RPMI7951 (cell line): ENCODE measurements around the gene CDK5RAP3. TPM values are rescaled to one million over a fixed set of nuclear protein-coding genes. Genes with fewer than 3 reads are reported as not detected.

ENCODE experiments used
- DNase-seq: peaks from one replicate; pipeline ENCODE4 v3.0.0-alpha.2; 2012; ENCODE audit warnings: low read depth
- total RNA-seq: library from RNA; depleted of rRNA; stranded (reverse); fragments of >200 nt; shearing (Covaris generic); gene quantifications from 2 replicates; pipeline ENCODE4 v1.2.3, GENCODE V29; 2014

CDK5RAP3 gene
- total RNA-seq, 1 experiment from 2014 or later = 41.6 TPM

GRCh38 chr17:47949197-47949759, 21.6 kb upstream of the CDK5RAP3 start:
- peak; percentile 72 for DNase-seq

DNA sequence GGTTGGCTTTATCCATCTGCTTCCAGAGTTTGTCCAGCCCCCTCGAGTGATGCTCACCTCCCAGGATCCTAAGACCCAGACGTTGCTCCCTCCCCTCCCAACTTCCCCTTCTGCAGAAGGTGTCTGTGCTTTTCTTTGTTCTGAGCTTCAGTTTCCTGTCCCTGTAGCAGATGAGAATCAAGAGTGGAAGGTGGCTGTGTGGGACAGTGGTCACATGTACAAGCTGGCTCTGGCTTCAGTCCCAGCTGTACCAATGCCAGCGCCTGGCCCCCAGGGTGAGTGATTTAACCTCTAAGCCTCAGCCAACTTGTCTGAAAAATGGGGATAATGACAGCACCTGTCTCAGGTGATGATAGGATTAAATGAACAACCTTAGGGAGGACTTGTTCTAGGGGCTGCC, 21.0 kb upstream of the CDK5RAP3 start:
- DNase-seq = no peak

GRCh38 chr17:47950448-47950847, 20.5 kb upstream of the CDK5RAP3 start:
- no peak for DNase-seq

- DNase-seq = no peak
Observed at GRCh38 chr17:47952171-47953021, 18.5 kb upstream of the CDK5RAP3 start.

DNA sequence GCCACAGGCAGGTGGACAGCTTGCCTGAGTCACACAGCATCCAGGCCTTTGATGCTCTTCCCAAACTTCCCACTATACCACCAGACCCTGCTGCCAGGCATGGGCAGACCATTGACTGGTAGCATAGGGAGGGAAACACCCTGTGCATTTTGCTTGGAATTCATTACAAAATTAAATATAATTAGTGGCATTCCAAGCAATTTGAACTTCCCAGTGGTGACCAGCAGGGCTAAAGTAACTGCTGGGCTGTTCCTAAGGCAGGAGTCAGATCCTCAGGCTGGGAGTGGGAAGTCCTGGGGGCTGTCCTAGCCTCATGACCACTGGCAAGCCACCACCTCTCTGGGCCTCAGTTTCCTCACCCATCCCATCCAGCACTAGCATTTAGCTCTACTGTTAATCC, 17.0 kb upstream of the CDK5RAP3 start:
- no peak for DNase-seq

GRCh38 chr17:47955497-47956461, 15.1 kb upstream of the CDK5RAP3 start:
- no peak for DNase-seq

DNA sequence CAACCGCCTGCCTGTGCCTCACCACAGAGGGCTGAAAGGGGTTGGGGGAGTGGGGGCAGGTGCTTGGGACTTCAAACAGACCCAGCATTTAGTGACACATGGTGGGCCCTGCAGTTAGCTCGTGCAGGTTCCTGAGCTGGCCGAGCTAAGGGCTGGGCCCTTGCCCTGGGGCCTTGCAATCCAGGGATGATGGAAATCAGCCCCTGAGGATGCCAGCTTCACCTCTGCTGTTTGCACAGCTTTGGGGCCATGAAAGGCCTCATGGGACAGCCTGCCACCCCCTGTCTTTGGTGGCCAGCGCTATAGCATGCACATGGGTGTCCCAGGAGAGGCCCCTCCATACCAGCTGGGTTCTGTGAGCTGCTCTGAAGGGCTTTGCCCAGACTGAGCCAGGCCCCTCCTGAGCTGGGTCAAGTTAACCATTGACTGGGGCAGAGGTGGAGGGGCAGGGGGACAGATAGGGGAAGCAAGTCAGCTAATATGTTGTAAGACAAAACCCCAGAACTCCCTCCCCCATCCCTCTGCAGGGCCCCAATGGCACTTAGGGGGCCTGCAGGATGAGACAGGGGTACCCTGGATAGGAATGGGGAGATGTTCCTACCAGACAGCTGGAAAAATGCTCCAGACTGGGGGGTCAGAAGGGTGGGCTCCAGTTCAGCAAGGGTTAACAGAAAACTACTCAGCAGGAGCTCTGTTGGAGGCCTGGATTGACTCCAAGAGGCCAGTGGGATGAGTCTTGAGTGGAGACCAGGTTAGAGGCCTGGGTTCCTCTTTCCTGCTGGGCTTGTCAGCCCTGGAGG, 13.9 kb upstream of the CDK5RAP3 start:
- no peak for DNase-seq

- no peak for DNase-seq
Observed at GRCh38 chr17:47957591-47958490, 13.1 kb upstream of the CDK5RAP3 start, which contains the start of gene PRR15L. Gene PRR15L (minus strand): TSS chr17:47957883. CDS start chr17:47953234, 4,649 bp downstream.

GRCh38 chr17:47959825-47960655, 10.9 kb upstream of the CDK5RAP3 start:
- DNase-seq = no peak

DNA sequence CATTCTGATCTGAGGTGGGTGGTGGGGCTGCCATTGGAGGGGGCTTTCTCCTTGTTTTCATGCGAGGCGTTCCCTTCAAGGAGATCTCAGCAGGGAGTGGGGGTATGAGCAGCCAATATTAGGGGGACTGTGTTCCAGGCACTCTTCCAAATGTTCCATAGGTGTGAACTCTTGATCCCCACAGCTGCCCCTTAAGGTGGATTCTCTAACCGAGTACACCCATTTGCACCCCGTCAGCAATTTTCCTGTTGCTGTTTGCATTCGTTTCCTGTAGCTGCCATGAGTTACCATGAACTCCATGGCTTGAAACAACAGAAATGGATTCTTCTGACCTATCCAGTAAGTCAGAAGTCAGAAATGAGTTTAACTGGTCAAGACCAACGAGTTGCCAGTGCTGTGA, 9.5 kb upstream of the CDK5RAP3 start:
- DNase-seq = no peak

DNA sequence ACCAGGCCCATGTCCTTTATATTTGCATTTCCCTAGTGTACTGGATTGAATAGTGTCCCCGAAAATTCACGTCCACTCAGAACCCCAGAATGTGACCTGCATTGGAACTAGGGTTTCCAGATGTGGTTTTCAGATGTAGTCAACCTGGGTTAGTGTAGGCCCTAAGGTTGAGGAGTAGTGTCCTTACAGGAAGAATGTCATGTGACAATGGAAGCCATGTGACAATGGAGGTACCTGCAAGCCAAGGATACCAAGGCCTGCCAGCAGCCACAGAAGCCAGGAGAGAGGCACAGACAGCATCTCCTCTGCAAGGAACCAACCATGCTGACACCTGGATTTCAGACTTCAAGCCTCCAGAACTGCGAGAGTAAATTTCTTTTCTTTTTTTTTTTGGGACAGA, 8.0 kb upstream of the CDK5RAP3 start:
- DNase-seq = no peak

DNA sequence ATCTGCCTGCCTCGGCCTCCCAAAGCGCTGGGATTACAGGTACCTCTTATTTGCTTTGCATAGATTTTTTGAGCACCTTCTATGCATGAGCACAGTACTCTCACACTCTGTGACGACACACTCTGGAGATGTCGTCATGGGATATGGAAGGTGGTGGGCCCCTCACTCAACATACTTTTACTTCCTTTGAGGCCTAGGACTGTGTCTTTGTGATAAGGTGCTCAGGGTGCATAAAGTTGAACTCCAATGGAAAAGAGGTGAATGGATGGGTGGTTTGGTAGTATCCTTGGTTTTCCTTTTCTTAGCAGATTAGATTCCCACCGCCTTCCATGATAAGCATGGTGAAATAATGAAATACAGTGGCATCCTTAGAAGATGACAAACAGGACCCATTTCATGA, 6.1 kb upstream of the CDK5RAP3 start:
- no peak for DNase-seq

GRCh38 chr17:47966079-47966519, 4.8 kb upstream of the CDK5RAP3 start:
- DNase-seq = no peak

DNA sequence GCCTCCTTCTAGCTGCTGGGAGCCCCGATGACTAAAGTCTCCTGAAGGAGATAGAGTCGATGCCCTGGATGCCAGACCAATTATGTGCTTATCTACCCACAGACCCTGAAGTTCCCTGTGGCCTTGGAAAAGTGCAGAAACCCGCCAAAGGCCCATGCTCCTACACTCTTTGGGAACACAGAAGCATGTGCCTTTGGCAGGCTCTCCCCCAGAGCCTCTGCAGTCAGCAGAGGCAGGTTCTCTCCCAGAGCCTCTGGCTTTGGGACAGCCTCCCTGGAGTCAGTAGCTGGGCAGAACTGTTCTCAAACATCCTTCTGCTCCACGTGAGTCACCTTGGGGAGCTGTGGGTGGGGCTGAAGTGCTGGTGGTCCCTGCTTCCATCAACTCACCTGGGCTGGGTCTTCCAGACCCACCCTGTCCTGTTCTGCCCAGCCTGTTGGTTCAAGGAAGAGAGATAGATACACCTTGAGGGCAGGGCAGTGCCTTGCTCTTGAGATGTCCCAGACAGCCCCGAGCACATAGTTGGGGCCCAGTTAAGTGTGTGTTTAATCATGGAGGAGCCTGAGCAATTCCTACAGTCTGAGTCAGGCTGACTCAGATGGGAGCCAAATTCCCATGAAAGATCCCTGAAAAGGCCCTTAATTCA, 3.2 kb upstream of the CDK5RAP3 start:
- DNase-seq = peak; percentile 82

- no peak for DNase-seq
Observed at GRCh38 chr17:47968836-47969235, 2.1 kb upstream of the CDK5RAP3 start.

DNA sequence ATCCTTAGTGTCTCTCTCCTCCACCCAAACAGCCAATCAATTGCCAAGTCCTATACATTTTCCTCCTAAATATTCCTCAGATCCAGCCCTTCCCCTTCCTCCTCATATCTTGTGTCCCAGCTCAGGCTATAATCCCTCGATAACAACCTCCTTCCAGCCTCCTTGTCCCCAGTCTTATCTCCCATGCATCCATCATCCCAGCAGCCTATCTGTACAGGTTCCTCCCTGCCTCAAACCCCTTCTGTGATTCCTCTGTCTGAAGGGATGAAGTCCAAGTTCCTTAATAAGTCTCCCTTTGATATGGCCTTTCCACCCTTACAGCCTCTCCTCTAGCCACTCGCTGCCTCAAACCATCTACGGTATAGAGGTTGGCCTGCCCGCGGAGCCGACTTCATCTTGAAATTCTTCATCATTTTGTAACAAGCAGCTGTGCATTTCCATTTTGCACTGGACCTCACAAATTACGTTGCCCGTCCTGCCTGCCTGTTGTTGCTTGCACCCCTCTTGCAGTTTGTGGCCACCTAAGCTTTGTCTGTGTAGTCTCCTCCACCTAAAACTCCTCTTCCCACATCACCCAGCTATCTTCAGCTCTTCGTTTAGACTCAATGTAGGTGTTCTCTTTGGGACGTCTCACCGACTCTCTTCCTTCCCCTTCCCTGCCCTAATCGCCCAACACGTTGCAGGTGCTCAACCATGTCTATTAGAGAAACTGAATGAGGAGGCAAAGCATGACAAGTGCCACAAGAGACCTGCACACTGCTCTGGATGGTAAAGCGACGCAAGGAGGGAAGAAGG, 786 bp upstream of the CDK5RAP3 start:
- DNase-seq = no peak

DNA sequence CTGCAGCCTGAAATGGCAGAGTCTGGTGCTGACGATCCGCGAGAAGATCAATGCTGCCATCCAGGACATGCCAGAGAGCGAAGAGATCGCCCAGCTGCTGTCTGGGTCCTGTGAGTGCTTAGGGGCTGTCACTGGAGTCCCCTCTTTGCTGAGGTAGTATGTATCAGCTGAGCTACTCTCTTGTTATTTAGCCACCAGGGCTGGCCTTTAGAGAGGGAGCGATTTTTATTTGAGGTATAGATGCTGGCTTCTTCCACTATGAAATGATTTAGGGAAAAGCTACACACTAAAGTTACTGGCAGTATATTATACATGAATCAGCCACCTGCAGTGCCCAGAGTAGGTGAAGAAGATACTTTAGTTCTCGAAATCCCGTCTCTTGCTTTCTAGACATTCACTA, 2.6 kb downstream of the CDK5RAP3 start:
- no peak for DNase-seq
